Prostate gland (tissue), 2 donors: ENCODE measurements around the gene PHF20. TPM values are rescaled to one million over a fixed set of nuclear protein-coding genes. Genes with fewer than 3 reads are reported as not detected.

Experiments used
- DNase-seq: peaks from one replicate; pipeline ENCODE4 v3.0.0-alpha.2; 2019; ENCODE audit warnings: low spot score
- H3K27ac ChIP-seq, 2 donors: fragments of 200-600 bp; sonication (generic); 2 replicates each; pipeline ENCODE4 v1.5.1; 2017 to 2019
- H3K27me3 ChIP-seq: fragments of 200-600 bp; sonication (generic); replicated peaks from 2 replicates; pipeline ENCODE4 v1.5.1; 2019; ENCODE audit not compliant: insufficient read depth
- H3K36me3 ChIP-seq, 2 donors: fragments of 200-600 bp; sonication (generic); 1 replicate in 1 of 2; 2 replicates in 1 of 2; pipeline versions ENCODE4 v1.5.1 to v1.8.1; 2017 to 2019
- H3K4me1 ChIP-seq: fragments of 200-600 bp; sonication (generic); replicated peaks from 2 replicates; pipeline ENCODE4 v1.5.1; 2019
- H3K4me3 ChIP-seq, 2 donors: fragments of 200-600 bp; sonication (generic); 2 replicates each; pipeline ENCODE4 v1.5.1; 2017 to 2019
- H3K9me3 ChIP-seq: fragments of 200-600 bp; sonication (generic); 2 replicates; pipeline ENCODE4 v1.5.1; 2017
- POLR2A ChIP-seq: fragments of 450-650 bp; IDR thresholded peaks from one replicate; pipeline ENCODE4 v1.6.1; 2016; ENCODE audit warnings: antibody characterized with exemption, mild to moderate bottlenecking
- POLR2AphosphoS5 ChIP-seq: sonication (generic); formaldehyde crosslinking; IDR thresholded peaks from one replicate; pipeline ENCODE4 v1.6.1; 2017; ENCODE audit warnings: antibody characterized with exemption
- WGBS: methylation state at CpG from one replicate; pipeline ENCODE4 v1.1.5; 2018; 5-methylcytosine and 5-hydroxymethylcytosine counted together
- intact Hi-C: fragments of 100-400 bp; cut with DNase I; formaldehyde crosslinking; loops from one replicate; pipeline ENCODE4 v1.14.2; 2022
- total RNA-seq, 2 donors: library from RNA; depleted of rRNA; stranded (reverse); fragments of >200 nt; gene quantifications; one replicate each; pipeline ENCODE4 v1.1.0, GENCODE V29; 2016
- TF ChIP-seq, protein P1 (sequence below), 4 experiments: fragments of 200-600 bp in 2 of 4; fragments of 450-650 bp in 2 of 4; sonication (generic) in 2 of 4; IDR thresholded peaks; 1 replicate in 3 of 4; 2 replicates in 1 of 4; pipeline ENCODE4 v1.5.1; 2016 to 2019; ENCODE audit warnings: antibody characterized with exemption in 4 of 4, mild to moderate bottlenecking in 2 of 4, moderate library complexity in 2 of 4

The PHF20 gene
- total RNA-seq, 2 donors from 2014 or later, result 34.7 to 61.1 TPM

DNA sequence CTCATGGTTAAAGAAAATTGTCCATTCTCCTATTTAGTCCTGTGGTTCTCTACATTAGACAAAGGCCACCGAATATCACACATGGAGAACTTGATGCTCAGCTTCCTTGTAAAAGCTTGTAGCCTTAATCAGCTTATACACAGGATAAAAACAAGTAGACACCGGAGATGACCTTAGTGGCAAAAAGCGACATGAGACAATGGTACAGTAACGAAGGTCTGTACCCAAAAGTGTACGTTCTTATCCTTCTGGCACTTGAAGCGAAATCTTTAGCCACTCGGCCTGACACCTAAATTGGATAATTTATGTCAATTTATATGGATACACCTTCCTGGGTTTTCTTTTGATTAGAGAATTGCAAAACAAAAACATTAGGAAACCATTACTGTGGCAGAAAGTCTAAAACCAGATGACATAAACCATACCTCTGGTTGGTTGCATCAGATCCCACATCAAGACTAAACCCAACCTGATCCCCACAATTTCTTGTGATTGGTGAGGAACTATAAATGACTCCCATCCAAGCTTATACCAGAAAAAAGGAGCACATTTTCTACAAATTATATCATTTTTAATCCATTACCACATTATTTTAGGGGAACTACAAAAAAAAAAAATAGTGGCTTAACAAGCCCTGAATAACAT lies 35.9 kb upstream of the PHF20 start:
- Histone ChIP-seq H3K9me3 (no peaks in the 10 kb centered on the region), H3K4me1 (peaks cover 8% of the 10 kb centered on the region), H3K4me3 (no peak overlapping the region), H3K36me3 (peaks cover 0 to 4% of the 10 kb centered on the region in 2 donors), H3K27ac (no peak overlapping the region), H3K27me3 (no peaks in the 10 kb centered on the region)
- WGBS, result 48% methylated on average over 7 of the region's 7 CpGs
- intact Hi-C loops, result no loop called here
- TF ChIP-seq POLR2A, result no peak
- TF ChIP-seq POLR2AphosphoS5, result no peak
- TF ChIP-seq, protein P1, sequence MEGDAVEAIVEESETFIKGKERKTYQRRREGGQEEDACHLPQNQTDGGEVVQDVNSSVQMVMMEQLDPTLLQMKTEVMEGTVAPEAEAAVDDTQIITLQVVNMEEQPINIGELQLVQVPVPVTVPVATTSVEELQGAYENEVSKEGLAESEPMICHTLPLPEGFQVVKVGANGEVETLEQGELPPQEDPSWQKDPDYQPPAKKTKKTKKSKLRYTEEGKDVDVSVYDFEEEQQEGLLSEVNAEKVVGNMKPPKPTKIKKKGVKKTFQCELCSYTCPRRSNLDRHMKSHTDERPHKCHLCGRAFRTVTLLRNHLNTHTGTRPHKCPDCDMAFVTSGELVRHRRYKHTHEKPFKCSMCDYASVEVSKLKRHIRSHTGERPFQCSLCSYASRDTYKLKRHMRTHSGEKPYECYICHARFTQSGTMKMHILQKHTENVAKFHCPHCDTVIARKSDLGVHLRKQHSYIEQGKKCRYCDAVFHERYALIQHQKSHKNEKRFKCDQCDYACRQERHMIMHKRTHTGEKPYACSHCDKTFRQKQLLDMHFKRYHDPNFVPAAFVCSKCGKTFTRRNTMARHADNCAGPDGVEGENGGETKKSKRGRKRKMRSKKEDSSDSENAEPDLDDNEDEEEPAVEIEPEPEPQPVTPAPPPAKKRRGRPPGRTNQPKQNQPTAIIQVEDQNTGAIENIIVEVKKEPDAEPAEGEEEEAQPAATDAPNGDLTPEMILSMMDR (IDR thresholded peaks at IDR 0.05), result no peak
- DNase-seq, result no peak

DNA sequence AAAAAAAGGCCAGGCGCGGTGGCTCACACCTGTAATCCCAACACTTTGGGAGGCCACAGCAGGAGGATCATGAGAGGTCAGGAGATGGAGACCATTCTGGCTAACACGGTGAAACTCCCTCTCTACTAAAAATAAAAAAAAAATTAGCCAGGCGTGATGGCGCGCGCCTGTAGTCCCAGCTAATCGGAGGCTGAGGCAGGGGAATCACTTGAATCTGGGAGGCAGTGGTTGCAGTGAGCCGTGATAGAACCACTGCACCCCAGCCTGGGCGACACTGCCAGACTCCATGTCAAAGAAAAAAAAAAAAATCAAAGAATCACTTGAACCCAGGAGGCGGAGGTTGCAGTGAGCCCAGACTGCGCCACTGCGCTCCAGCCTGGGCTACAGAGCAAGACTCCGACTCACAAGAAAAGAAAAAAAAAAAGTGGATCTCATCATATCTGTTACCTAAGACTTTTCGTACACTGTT lies 33.9 kb upstream of the PHF20 start:
- no peaks in the 10 kb centered on the region for H3K27me3 ChIP-seq
- DNase-seq, result no peak
- H3K4me3 ChIP-seq, result no peak overlapping the region
- H3K36me3 ChIP-seq, result peaks cover 0 to 4% of the 10 kb centered on the region in 2 donors
- H3K4me1 ChIP-seq, result peaks cover 8% of the 10 kb centered on the region
- H3K27ac ChIP-seq, result no peak overlapping the region
- no peaks in the 10 kb centered on the region for H3K9me3 ChIP-seq
- TF ChIP-seq, protein P1 (IDR thresholded peaks at IDR 0.05), result no peak
- TF ChIP-seq POLR2A, result no peak
- TF ChIP-seq POLR2AphosphoS5, result no peak
- intact Hi-C loops, result no loop called here
- WGBS, result 93% methylated on average over 15 of the region's 15 CpGs

DNA sequence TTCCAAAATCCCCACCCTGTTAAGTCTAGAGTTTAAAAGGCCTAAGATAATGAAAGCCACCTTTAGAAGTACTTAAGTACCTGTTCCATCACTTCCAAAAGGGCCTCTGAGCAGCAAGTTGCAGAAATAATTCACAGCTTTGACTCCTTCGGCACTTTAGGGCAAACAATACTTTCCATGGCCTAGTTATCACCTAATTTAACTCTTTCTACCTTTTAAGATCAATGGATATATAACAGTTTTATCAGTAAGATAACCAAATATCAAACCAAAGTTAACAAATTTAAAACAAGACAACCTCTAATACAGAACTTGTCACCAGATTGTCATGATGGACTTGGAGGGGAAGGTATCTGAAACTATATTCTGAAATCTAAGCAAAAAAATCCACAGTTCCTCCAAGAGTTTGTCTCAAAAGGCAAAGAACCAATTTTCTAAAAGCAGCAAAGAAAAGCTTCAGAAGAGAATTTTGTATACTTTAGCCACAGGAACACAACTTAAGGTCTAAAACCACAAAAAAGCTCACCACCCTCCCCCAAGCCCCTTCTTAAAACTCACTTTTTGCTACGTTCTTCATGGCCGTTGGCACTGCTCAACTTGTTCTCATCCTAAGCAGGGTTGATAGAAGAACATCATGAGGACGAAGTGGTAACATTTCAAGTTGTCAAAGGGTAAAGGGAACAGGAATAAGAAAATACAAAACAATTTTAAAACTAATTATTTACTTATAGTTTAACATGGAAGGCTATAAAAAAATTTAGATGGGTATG lies 33.2 kb upstream of the PHF20 start:
- no peak for DNase-seq
- no peak overlapping the region for H3K27ac ChIP-seq
- no peak overlapping the region for H3K4me3 ChIP-seq
- no peaks in the 10 kb centered on the region for H3K9me3 ChIP-seq
- intact Hi-C loops, result no loop called here
- WGBS, result 36% methylated on average over 4 of the region's 4 CpGs
- TF ChIP-seq POLR2AphosphoS5 (no peak), POLR2A (no peak)
- TF ChIP-seq, protein P1 (IDR thresholded peaks at IDR 0.05), result no peak
- peaks cover 0 to 2% of the 10 kb centered on the region in 2 donors for H3K36me3 ChIP-seq
- H3K4me1 ChIP-seq, result peaks cover 8% of the 10 kb centered on the region
- no peaks in the 10 kb centered on the region for H3K27me3 ChIP-seq

DNA sequence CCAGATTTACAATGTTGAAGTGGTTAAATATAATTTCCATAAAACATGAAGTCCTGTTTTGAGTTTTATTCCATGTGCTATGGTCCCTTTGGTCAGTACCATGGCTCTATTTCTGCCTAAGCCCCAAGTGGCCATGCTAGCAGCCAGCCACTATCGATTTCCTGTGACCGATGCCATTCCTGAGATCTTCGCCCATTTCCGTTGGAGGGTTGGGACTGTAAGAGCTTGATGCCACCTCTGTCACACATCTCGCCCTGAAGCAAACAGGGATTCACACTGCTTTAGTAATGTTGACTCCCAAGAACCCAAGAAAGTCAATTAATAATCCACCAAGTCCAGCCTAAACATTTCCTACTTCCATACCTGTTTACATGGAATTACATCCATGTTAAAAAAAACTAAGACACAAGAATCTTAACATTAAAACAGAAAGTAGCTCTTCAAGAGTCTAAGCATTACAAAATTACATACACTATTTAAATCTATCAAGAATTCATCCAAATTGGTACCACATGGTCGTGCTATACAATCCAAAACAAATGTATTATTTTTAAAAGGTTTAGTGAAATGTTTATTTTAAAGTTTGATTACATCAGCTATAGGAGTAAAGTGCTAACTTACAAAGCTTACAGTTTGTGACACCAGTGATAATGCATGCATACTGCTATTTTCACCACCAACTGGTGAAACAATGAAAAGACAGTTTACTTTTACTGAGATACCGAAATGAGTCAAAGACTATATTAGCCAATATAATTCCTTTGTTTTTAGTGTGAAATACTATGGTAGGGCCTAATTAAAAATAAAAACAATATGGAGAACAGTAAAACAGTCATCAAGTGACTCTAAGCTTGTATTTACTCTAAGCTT lies 32.3 kb upstream of the PHF20 start:
- H3K4me3 ChIP-seq, result peak overlapping the region in 1 of 2 donors; percentile 71
- TF ChIP-seq POLR2A, result no peak
- TF ChIP-seq, protein P1 (IDR thresholded peaks at IDR 0.05), result peak in 2 of 4 experiments; percentile 17 to 23
- intact Hi-C loops, result loop anchor here (2.0 to 5.0 kb wide), 2 partner anchors 37 to 143 kb away; no protein-coding TSS in a partner anchor
- H3K4me1 ChIP-seq, result peaks cover 6% of the 10 kb centered on the region
- H3K27me3 ChIP-seq, result no peaks in the 10 kb centered on the region
- H3K36me3 ChIP-seq, result no peaks in the 10 kb centered on the region
- peak overlapping the region in 1 of 2 donors; percentile 98 for H3K27ac ChIP-seq
- H3K9me3 ChIP-seq, result no peaks in the 10 kb centered on the region
- DNase-seq, result no peak
- 39% methylated on average over 7 of the region's 7 CpGs for WGBS
